Right atrium auricular region (tissue), 2 donors: ENCODE results near the gene NEK11. TPM values are rescaled to one million over a fixed set of nuclear protein-coding genes. Genes with fewer than 3 reads are reported as not detected.

Experiments
- DNase-seq: peaks from one replicate; pipeline ENCODE4 v3.0.0-alpha.2; 2019; ENCODE audit warnings: low spot score
- H3K27ac ChIP-seq, 2 donors: fragments of 200-600 bp; sonication (generic); 1 replicate in 1 of 2; 2 replicates in 1 of 2; pipeline ENCODE4 v1.5.1; 2016 to 2019
- H3K27me3 ChIP-seq, 2 donors: fragments of 200-600 bp; sonication (generic); one replicate each; pipeline versions ENCODE4 v1.5.1 to v1.6.0; 2017 to 2019
- H3K36me3 ChIP-seq: fragments of 200-600 bp; sonication (generic); one replicate; pipeline ENCODE4 v1.5.1; 2016
- H3K4me1 ChIP-seq, 2 donors: fragments of 200-600 bp; sonication (generic); one replicate each; pipeline versions ENCODE4 v1.5.1 to v1.6.0; 2017 to 2019
- H3K4me3 ChIP-seq, 2 donors: fragments of 200-600 bp; sonication (generic); 1 replicate in 1 of 2; 2 replicates in 1 of 2; pipeline ENCODE4 v1.5.1; 2017 to 2019; ENCODE audit warnings: mild to moderate bottlenecking in 1 of 2, moderate library complexity in 1 of 2
- H3K9me3 ChIP-seq, 2 donors: fragments of 200-600 bp; sonication (generic); one replicate each; pipeline ENCODE4 v1.5.1; 2019
- CTCF ChIP-seq, 2 donors: fragments of 200-600 bp; sonication (generic); IDR thresholded peaks; one replicate each; pipeline ENCODE4 v1.5.1; 2019; ENCODE audit warnings: antibody characterized with exemption in 2 of 2
- total RNA-seq, 2 donors: library from RNA; depleted of rRNA; stranded (reverse); fragments of >200 nt; gene quantifications; one replicate each; pipeline ENCODE4 v1.1.0, GENCODE V29; 2016

Gene NEK11
- total RNA-seq, 2 donors from 2014 or later, result 2.0 to 2.2 TPM

DNA sequence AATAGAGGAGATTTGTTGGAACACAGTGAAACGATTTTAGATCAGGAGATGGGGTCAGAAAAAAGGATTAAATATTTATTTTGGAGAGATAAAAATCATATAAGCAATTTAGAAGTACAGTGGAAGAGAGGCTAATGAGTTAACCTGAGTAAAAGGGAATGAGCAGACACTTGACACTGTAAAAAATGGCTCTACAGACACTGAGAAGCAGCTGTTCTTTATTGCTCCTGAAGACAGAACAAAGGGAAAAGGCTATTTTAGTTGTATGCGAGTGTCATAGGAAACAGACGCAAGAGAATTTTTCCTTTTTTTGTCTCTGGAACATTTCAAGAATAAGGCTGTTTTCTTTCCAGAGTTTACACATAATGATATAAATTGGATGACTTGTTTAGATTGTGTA lies 34.3 kb upstream of the NEK11 start:
- no peaks in the 10 kb centered on the region for H3K4me1 ChIP-seq
- no peak for DNase-seq
- peaks cover 17% of the 10 kb centered on the region for H3K36me3 ChIP-seq
- no peak overlapping the region for H3K4me3 ChIP-seq
- no peaks in the 10 kb centered on the region for H3K27me3 ChIP-seq
- no peak for TF ChIP-seq CTCF (IDR thresholded peaks at IDR 0.05)
- no peak overlapping the region for H3K27ac ChIP-seq
- no peaks in the 10 kb centered on the region for H3K9me3 ChIP-seq

DNA sequence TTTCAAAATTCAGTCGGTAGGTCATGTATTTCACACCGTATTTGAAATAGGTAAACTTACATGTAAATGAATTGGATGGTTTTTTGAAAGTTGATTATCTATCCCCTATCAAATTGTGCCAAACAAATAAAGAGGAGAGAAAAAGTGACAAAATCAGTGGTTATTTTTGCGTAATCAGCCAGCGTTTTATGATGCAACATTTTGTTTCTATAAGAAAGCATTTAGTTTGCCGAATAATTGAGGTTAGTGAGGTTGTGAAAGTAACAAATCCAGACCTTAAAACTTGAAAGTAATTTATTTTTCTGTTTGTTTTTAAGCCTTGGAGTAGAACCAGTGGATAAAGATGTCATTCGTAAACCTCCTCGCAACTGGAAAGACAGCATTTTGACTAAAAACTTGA lies 29.4 kb upstream of the NEK11 start:
- no peak for DNase-seq
- H3K27me3 ChIP-seq, result no peaks in the 10 kb centered on the region
- TF ChIP-seq CTCF (IDR thresholded peaks at IDR 0.05), result no peak
- H3K4me1 ChIP-seq, result no peaks in the 10 kb centered on the region
- no peak overlapping the region for H3K27ac ChIP-seq
- no peaks in the 10 kb centered on the region for H3K9me3 ChIP-seq
- H3K4me3 ChIP-seq, result no peak overlapping the region
- H3K36me3 ChIP-seq, result peaks cover 39% of the 10 kb centered on the region

- H3K27ac ChIP-seq, result no peak overlapping the region
- no peak overlapping the region for H3K4me3 ChIP-seq
- H3K36me3 ChIP-seq, result peaks cover 27% of the 10 kb centered on the region
- H3K27me3 ChIP-seq, result no peaks in the 10 kb centered on the region
- no peaks in the 10 kb centered on the region for H3K9me3 ChIP-seq
- DNase-seq, result no peak
- no peak for TF ChIP-seq CTCF (IDR thresholded peaks at IDR 0.05)
- H3K4me1 ChIP-seq, result no peaks in the 10 kb centered on the region
Observed at GRCh38 chr3:131001071-131001470, 25.6 kb upstream of the NEK11 start.

- no peaks in the 10 kb centered on the region for H3K4me1 ChIP-seq
- TF ChIP-seq CTCF (IDR thresholded peaks at IDR 0.05), result no peak
- peaks cover 6% of the 10 kb centered on the region for H3K36me3 ChIP-seq
- H3K4me3 ChIP-seq, result no peak overlapping the region
- H3K27ac ChIP-seq, result no peak overlapping the region
- no peaks in the 10 kb centered on the region for H3K27me3 ChIP-seq
- no peaks in the 10 kb centered on the region for H3K9me3 ChIP-seq
- DNase-seq, result no peak
Observed at GRCh38 chr3:131004603-131005002, 22.1 kb upstream of the NEK11 start.

- Histone ChIP-seq H3K4me1 (no peaks in the 10 kb centered on the region), H3K27ac (no peak overlapping the region), H3K27me3 (no peaks in the 10 kb centered on the region), H3K4me3 (no peak overlapping the region), H3K9me3 (no peaks in the 10 kb centered on the region), H3K36me3 (peaks cover 9% of the 10 kb centered on the region)
- TF ChIP-seq CTCF (IDR thresholded peaks at IDR 0.05), result no peak
- no peak for DNase-seq
Observed at GRCh38 chr3:131007256-131007655, 19.4 kb upstream of the NEK11 start.

DNA sequence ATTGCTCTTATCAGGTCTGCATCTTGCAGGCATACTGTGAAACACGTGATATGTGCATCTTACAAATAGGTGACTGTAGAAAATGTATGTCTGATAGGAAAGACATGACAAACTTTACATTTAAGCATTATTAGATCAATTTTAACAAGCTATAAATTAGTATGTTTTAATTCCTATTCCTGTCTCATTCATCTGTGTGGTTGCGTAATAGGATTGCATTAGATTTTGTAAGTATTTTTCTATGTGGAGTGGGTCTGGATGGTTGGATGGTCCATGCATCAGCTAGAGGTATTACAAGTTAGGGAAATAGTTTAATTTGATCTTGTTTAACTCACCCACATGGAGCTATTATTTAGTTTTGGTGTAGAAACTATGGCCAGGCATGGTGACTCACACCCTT lies 18.9 kb upstream of the NEK11 start:
- H3K4me3 ChIP-seq, result no peak overlapping the region
- TF ChIP-seq CTCF (IDR thresholded peaks at IDR 0.05), result no peak
- H3K9me3 ChIP-seq, result no peaks in the 10 kb centered on the region
- no peaks in the 10 kb centered on the region for H3K27me3 ChIP-seq
- H3K36me3 ChIP-seq, result peaks cover 14% of the 10 kb centered on the region
- no peak for DNase-seq
- H3K27ac ChIP-seq, result no peak overlapping the region
- H3K4me1 ChIP-seq, result no peaks in the 10 kb centered on the region
